Left ventricle myocardium inferior (tissue), 1 donor: ENCODE data around the gene SMARCA4. TPM values are rescaled to one million over a fixed set of nuclear protein-coding genes. Genes with fewer than 3 reads are reported as not detected.

Source experiments
- DNase-seq: peaks from one replicate; pipeline ENCODE4 v3.0.0-alpha.2; 2020
- H3K27ac ChIP-seq: fragments of 200-600 bp; replicated peaks from 2 replicates; pipeline ENCODE4 v1.8.0; 2021
- H3K27me3 ChIP-seq: fragments of 200-600 bp; 2 replicates; pipeline ENCODE4 v1.8.0; 2021; ENCODE audit warnings: low read depth
- H3K36me3 ChIP-seq: fragments of 200-600 bp; 2 replicates; pipeline ENCODE4 v1.8.0; 2021
- H3K4me1 ChIP-seq: fragments of 200-600 bp; 2 replicates; pipeline ENCODE4 v1.8.0; 2021
- H3K4me3 ChIP-seq: fragments of 200-600 bp; 2 replicates; pipeline ENCODE4 v1.8.0; 2021; ENCODE audit warnings: mild to moderate bottlenecking, moderate library complexity
- H3K9me3 ChIP-seq: fragments of 200-600 bp; replicated peaks from 2 replicates; pipeline ENCODE4 v1.8.0; 2021
- CTCF ChIP-seq: fragments of 200-600 bp; IDR thresholded peaks from 2 replicates; pipeline ENCODE4 v1.8.0; 2021; ENCODE audit warnings: antibody characterized with exemption, mild to moderate bottlenecking, borderline replicate concordance
- intact Hi-C: fragments of 100-400 bp; cut with micrococcal nuclease; formaldehyde crosslinking; loops from one replicate; pipeline ENCODE4 v1.11.0; 2022
- total RNA-seq: library from RNA; stranded (reverse); fragmentation: NEBNext Ultra II Directional; extraction: Animal tissue kit (Norgen Biotek cat#: 25700); gene quantifications from one replicate; pipeline ENCODE4 v1.2.1, GENCODE V29; 2021
- donor health status: DM: no; HTN: yes; CAD: no; lungs with severe emphysema.

Gene SMARCA4
- total RNA-seq, 1 donor from 2014 or later: 38.8 TPM

GRCh38 chr19:10915130-10916091 lies 45.4 kb upstream of the SMARCA4 start:
- Histone ChIP-seq H3K27me3 (no peaks in the 10 kb centered on the region), H3K36me3 (peaks cover 88% of the 10 kb centered on the region), H3K4me1 (peaks cover 7% of the 10 kb centered on the region), H3K9me3 (no peaks in the 10 kb centered on the region), H3K4me3 (no peak overlapping the region), H3K27ac (no peak overlapping the region)
- intact Hi-C loops: no loop called here
- TF ChIP-seq CTCF: no peak
- DNase-seq: no peak

GRCh38 chr19:10916602-10917001 lies 44.2 kb upstream of the SMARCA4 start:
- H3K4me3 ChIP-seq: no peak overlapping the region
- no peak overlapping the region for H3K27ac ChIP-seq
- peaks cover 89% of the 10 kb centered on the region for H3K36me3 ChIP-seq
- no peak for DNase-seq
- H3K9me3 ChIP-seq: no peaks in the 10 kb centered on the region
- peaks cover 7% of the 10 kb centered on the region for H3K4me1 ChIP-seq
- intact Hi-C loops: no loop called here
- no peaks in the 10 kb centered on the region for H3K27me3 ChIP-seq
- TF ChIP-seq CTCF: no peak

GRCh38 chr19:10918359-10918758 lies 42.5 kb upstream of the SMARCA4 start:
- DNase-seq: no peak
- intact Hi-C loops: no loop called here
- no peaks in the 10 kb centered on the region for H3K9me3 ChIP-seq
- no peak overlapping the region for H3K27ac ChIP-seq
- peaks cover 7% of the 10 kb centered on the region for H3K4me1 ChIP-seq
- H3K4me3 ChIP-seq: no peak overlapping the region
- H3K27me3 ChIP-seq: no peaks in the 10 kb centered on the region
- TF ChIP-seq CTCF: no peak
- peaks cover 89% of the 10 kb centered on the region for H3K36me3 ChIP-seq

- no peak for TF ChIP-seq CTCF
Measured at GRCh38 chr19:10919352-10920287, 41.2 kb upstream of the SMARCA4 start.

GRCh38 chr19:10920288-10920655 lies 40.6 kb upstream of the SMARCA4 start:
- Histone ChIP-seq H3K36me3 (peaks cover 85% of the 10 kb centered on the region), H3K27ac (no peak overlapping the region), H3K27me3 (no peaks in the 10 kb centered on the region), H3K4me1 (peaks cover 7% of the 10 kb centered on the region), H3K4me3 (no peak overlapping the region), H3K9me3 (no peaks in the 10 kb centered on the region)
- TF ChIP-seq CTCF: no peak
- no peak for DNase-seq
- intact Hi-C loops: no loop called here

More at GRCh38 chr19:10919352-10920287, 41.2 kb upstream of the SMARCA4 start:
- DNase-seq: no peak
- peaks cover 7% of the 10 kb centered on the region for H3K4me1 ChIP-seq
- H3K36me3 ChIP-seq: peaks cover 90% of the 10 kb centered on the region
- no peaks in the 10 kb centered on the region for H3K9me3 ChIP-seq
- no peaks in the 10 kb centered on the region for H3K27me3 ChIP-seq
- intact Hi-C loops: no loop called here
- no peak overlapping the region for H3K27ac ChIP-seq
- H3K4me3 ChIP-seq: no peak overlapping the region
